ENCODE data around the gene GMDS.

GMDS gene

GRCh38 chr6:2085657-2086056 is 159.7 kb downstream of the GMDS start:
- DNase-seq = no peak

GRCh38 chr6:2081155-2082138 is 164.0 kb downstream of the GMDS start:
- DNase-seq = peak; percentile 55

GRCh38 chr6:2078888-2079287 is 166.5 kb downstream of the GMDS start:
- DNase-seq = peak; percentile 5

GRCh38 chr6:2077826-2078225 is 167.6 kb downstream of the GMDS start:
- DNase-seq = no peak

- no peak for DNase-seq
These were observed 171.9 kb downstream of the GMDS start for GRCh38 chr6:2073476-2073875.

- no peak for DNase-seq
These were observed 173.0 kb downstream of the GMDS start for GRCh38 chr6:2072453-2072852.

- no peak for DNase-seq
These were observed 181.9 kb downstream of the GMDS start for GRCh38 chr6:2063547-2063946.

GRCh38 chr6:2061880-2062279 is 183.5 kb downstream of the GMDS start:
- DNase-seq = no peak

- DNase-seq = no peak
These were observed 189.5 kb downstream of the GMDS start for GRCh38 chr6:2055911-2056310.

GRCh38 chr6:2055143-2055542 is 190.3 kb downstream of the GMDS start:
- DNase-seq = no peak

GRCh38 chr6:2054516-2055067 is 190.8 kb downstream of the GMDS start:
- DNase-seq = no peak

GRCh38 chr6:2053691-2054090 is 191.7 kb downstream of the GMDS start:
- DNase-seq = no peak

GRCh38 chr6:2047855-2048254 is 197.6 kb downstream of the GMDS start:
- no peak for DNase-seq

- DNase-seq = no peak
These were observed 201.2 kb downstream of the GMDS start for GRCh38 chr6:2044192-2044591.

GRCh38 chr6:2042956-2043648 is 202.3 kb downstream of the GMDS start:
- DNase-seq = no peak

- peak; percentile 62 for DNase-seq
These were observed 207.3 kb downstream of the GMDS start for GRCh38 chr6:2038092-2038491.

- no peak for DNase-seq
These were observed 208.0 kb downstream of the GMDS start for GRCh38 chr6:2037237-2037926.

GRCh38 chr6:2036710-2037023 is 208.7 kb downstream of the GMDS start:
- DNase-seq = no peak

GRCh38 chr6:2035826-2036709 is 209.3 kb downstream of the GMDS start:
- DNase-seq = no peak

GRCh38 chr6:2035046-2035445 is 210.4 kb downstream of the GMDS start:
- DNase-seq = no peak

GRCh38 chr6:2034256-2034655 is 211.1 kb downstream of the GMDS start:
- no peak for DNase-seq

GRCh38 chr6:2033544-2033943 is 211.9 kb downstream of the GMDS start:
- DNase-seq = peak; percentile 44

Data from activated CD4-positive, alpha-beta T cell treated with anti-CD3 and anti-CD28 coated beads, Interleukin-10, Interleukin-2, amounts not matched to agents 100 ng/mL and 50 ng/mL, durations not matched to agents 16 hours and 8 hours (primary cell).